ENCODE measurements around the gene TRIM63. TPM values are rescaled to one million over a fixed set of nuclear protein-coding genes. Genes with fewer than 3 reads are reported as not detected.

TRIM63 gene
- total RNA-seq, 2 experiments from 2014 or later: not detected

GRCh38 chr1:26041401-26041800 is 26.0 kb downstream of the TRIM63 start:
- CTCF ChIA-PET: interaction anchor here (0.6 to 1.2 kb wide), 2 partner anchors 12 to 209 kb away, joined by 3 read pairs; no protein-coding TSS in a partner anchor
- POLR2A ChIA-PET: no interaction called here

GRCh38 chr1:26038904-26039303 is 28.5 kb downstream of the TRIM63 start:
- ChIA-PET CTCF (interaction anchor here (1.2 kb wide), 1 partner anchor 106 kb away, joined by 3 read pairs; no protein-coding TSS in a partner anchor), POLR2A (no interaction called here)

- CTCF ChIA-PET: interaction anchor here (1.2 kb wide), 1 partner anchor 107 kb away, joined by 3 read pairs; no protein-coding TSS in a partner anchor
- POLR2A ChIA-PET: no interaction called here
These were observed 29.0 kb downstream of the TRIM63 start for GRCh38 chr1:26038477-26038876.

- CTCF ChIA-PET: interaction anchor here (1.2 kb wide), 1 partner anchor 107 kb away, joined by 3 read pairs; no protein-coding TSS in a partner anchor
- POLR2A ChIA-PET: no interaction called here
These were observed 29.5 kb downstream of the TRIM63 start for GRCh38 chr1:26037904-26038303.

- CTCF ChIA-PET: interaction anchor here (0.7 to 2.8 kb wide), 21 partner anchors 10 to 396 kb away, joined by 3 to 9 read pairs (median 4); partner anchors contain the start of gene ZNF593
- POLR2A ChIA-PET: no interaction called here
These were observed 30.6 kb downstream of the TRIM63 start for GRCh38 chr1:26036756-26037281.

GRCh38 chr1:26035959-26036755 is 31.3 kb downstream of the TRIM63 start:
- POLR2A ChIA-PET: no interaction called here
- CTCF ChIA-PET: interaction anchor here (0.7 to 2.8 kb wide), 27 partner anchors 9 to 397 kb away, joined by 3 to 9 read pairs (median 4); partner anchors contain the start of genes SLC30A2 and ZNF593

- POLR2A ChIA-PET: interaction anchor here (0.5 kb wide), 1 partner anchor 76 kb away, joined by 5 read pairs; no protein-coding TSS in a partner anchor
- CTCF ChIA-PET: interaction anchor here (0.8 to 2.8 kb wide), 14 partner anchors 8 to 382 kb away, joined by 3 to 9 read pairs (median 5); partner anchors contain the start of gene CEP85
These were observed 32.0 kb downstream of the TRIM63 start for GRCh38 chr1:26035203-26035958.

GRCh38 chr1:26034504-26035202 is 32.8 kb downstream of the TRIM63 start:
- CTCF ChIA-PET: interaction anchor here (0.8 to 2.8 kb wide), 10 partner anchors 11 to 287 kb away, joined by 3 to 9 read pairs (median 4); partner anchors contain the start of genes CEP85 and SLC30A2
- POLR2A ChIA-PET: interaction anchor here (0.5 kb wide), 1 partner anchor 705 kb away, joined by 5 read pairs; no protein-coding TSS in a partner anchor

GRCh38 chr1:26032656-26033357 is 34.6 kb downstream of the TRIM63 start:
- ChIA-PET POLR2A (no interaction called here), CTCF (interaction anchor here (1.1 to 1.2 kb wide), 2 partner anchors 11 to 25 kb away, joined by 3 read pairs; no protein-coding TSS in a partner anchor)

GRCh38 chr1:26031611-26032220 is 35.7 kb downstream of the TRIM63 start:
- POLR2A ChIA-PET: no interaction called here
- CTCF ChIA-PET: interaction anchor here (1.1 kb wide), 1 partner anchor 12 kb away, joined by 3 read pairs; no protein-coding TSS in a partner anchor

- ChIA-PET CTCF (no interaction called here), POLR2A (no interaction called here)
These were observed 36.2 kb downstream of the TRIM63 start for GRCh38 chr1:26031196-26031595.

GRCh38 chr1:26029864-26030481 is 37.5 kb downstream of the TRIM63 start:
- POLR2A ChIA-PET: no interaction called here
- CTCF ChIA-PET: interaction anchor here (0.5 to 1.4 kb wide), 3 partner anchors 11 to 871 kb away, joined by 3 read pairs; no protein-coding TSS in a partner anchor

- ChIA-PET POLR2A (no interaction called here), CTCF (interaction anchor here (0.6 to 1.4 kb wide), 2 partner anchors 12 to 872 kb away, joined by 3 read pairs; no protein-coding TSS in a partner anchor)
These were observed 38.2 kb downstream of the TRIM63 start for GRCh38 chr1:26029054-26029863.

GRCh38 chr1:26028490-26028980 is 38.9 kb downstream of the TRIM63 start:
- ChIA-PET CTCF (no interaction called here), POLR2A (no interaction called here)

GRCh38 chr1:26027716-26028489 is 39.5 kb downstream of the TRIM63 start:
- CTCF ChIA-PET: interaction anchor here (0.7 to 1.5 kb wide), 2 partner anchors 8 to 112 kb away, joined by 3 to 8 read pairs; no protein-coding TSS in a partner anchor
- POLR2A ChIA-PET: no interaction called here

- ChIA-PET POLR2A (no interaction called here), CTCF (no interaction called here)
These were observed 41.9 kb downstream of the TRIM63 start for GRCh38 chr1:26025517-26025916.
